GM19239 (cell line): ENCODE data around the gene FKBP9.
"Not testable (repeated sequence)": the region's sequence is repeated elsewhere in the genome, so short reads cannot be mapped to it uniquely, and the experiment has no call there.

Experiments
- DNase-seq: peaks from one replicate; pipeline ENCODE4 v3.0.0; 2011; ENCODE audit warnings: low spot score; ENCODE audit not compliant: insufficient read length
- FAIRE-seq: peaks from 2 replicates; lab custom pipeline; 2011; peaks lifted over from hg19 to GRCh38; lab: Jason Lieb, UNC

Gene FKBP9

DNA sequence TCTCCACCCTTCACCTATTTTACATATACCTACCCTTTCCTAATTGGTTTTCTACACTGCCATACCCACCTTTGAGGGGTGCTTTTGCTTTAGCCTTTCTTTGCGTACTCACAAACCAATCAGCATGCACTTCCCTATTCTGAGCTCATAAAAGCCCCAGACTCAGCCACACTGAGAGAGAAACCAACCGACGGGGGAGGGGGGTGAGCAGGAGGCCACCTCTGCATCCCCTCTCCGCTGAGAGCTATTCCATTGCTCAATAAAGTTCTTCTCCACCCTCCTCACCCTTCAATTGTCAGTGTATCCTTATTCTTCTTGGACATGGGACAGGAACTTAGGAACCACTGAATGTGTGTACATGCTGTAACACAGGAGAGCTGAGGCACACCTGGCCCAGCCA is 9.0 kb upstream of the FKBP9 start:
- no peak for FAIRE-seq
- DNase-seq, result no peak

DNA sequence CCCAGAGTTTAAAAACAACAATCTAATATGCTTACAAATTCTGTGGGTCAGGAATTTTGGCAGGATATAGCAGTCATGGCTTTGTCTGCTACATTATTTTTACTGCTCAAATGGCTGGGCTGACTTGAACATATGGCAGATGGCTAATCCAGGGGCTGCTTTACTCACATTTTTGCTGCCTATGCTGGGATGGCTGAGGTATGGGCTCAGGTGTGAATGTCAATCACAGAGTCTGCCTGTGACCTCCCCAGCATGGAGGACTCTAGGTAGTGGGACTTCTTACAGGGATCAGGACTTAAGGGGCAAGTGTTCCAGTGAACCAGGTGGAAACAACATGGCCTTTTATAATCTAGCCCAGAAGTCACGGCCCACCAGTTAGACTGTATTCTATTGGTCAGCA is 4.4 kb upstream of the FKBP9 start:
- FAIRE-seq, result no peak
- DNase-seq, result no peak

DNA sequence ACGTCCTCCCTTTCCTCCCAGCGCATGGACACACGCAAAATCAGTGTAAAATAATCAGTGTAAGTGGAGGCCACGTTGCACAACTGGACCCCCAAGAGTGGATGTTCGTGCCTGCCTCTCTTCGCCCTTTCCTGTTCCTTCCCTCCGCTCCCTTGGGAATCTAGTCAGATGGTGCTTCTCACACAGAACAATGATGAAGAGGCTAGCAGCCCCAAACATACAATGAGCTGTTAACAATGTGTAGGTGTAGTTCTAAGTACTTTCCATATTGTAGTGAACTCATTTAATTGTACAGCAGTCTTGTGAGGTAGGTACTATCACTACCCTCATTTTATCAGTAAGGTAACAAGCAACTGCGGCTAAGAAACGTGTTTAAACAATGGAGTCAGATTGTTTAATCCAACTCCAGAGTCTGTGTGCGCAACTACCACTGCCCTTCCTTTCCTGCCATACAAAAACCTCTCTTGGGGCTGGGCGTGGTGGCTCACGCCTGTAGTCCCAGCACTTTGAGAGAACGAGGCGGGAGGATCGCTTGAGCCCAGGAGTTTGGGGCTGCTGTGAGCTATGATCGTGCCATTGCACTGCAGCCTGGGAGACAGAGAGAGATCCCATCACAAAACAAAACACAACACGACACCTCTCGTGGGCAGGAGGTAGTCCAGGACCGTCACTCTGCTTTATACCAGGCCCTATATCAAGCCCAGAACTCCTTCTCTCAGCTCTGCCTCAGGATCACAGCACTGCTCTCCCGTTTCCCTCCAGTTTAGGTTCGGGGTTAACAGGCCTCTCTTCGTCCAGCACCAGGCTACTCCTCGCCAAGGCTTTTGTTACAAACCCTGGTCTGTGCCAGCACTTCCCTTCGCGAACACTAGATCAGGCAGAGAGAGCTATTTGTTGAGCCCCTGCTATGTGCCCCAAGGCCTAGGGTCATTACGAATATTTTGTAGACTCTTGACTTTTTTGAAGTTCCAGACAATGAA is 1.1 kb downstream of the FKBP9 start:
- no peak for DNase-seq
- FAIRE-seq, result no peak

DNA sequence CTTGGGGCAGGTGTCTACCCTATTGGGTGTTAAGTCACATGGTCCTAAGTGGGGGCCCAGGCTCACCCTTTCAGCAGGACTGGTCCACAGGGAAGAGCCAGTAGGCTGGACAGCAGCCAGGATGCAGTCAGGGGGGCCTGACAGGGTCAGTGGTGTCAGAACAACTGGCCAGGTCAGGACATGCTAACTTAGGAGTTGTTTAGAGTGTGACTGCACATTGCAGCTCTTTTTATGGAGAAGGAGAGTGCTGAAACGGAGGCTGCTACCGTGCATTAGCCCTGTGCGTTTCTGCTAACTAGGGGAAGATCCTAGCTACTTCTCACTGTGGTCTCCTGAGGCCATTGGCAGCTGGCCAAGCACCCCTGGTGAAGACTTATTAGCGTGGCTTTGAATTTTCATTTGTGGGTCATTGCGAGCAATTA is 6.7 kb downstream of the FKBP9 start:
- FAIRE-seq, DNase-seq: not testable (repeated sequence)

DNA sequence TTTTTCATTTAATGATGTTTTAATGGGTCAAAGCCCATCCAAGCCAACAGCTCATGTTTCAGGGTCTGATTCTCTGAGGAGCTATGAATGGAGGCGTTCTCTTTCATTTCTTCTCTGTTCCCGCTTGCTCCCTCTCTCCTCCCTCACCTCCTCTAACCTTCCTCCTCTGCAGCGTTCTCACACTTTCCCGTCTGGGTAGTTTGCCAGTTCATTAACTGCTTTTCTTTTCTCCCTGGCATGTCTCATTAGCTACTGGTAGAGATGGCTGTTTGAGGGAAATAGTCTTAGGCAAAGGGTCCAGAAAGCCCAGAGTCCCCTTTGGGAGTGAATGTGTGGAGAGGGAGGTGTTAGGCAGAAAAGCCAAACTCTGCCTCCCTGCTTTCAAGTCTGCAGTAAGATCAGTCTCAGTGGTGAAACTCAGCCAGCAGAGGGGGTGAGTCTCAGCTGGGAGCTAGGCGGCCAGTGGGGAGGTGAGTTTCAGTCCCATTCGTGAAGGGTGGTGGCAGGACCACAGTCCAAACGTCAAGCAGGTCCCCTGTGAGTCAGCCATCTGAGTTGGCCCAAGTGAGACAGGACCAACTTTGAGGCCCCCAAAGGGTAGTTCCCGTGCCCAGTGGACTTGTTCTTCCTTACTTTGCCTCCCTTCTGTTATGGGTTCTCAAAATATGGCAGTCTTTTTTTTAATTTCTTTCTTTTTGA is 7.4 kb downstream of the FKBP9 start:
- FAIRE-seq, result peak; percentile 93
- DNase-seq, result not testable (repeated sequence)

DNA sequence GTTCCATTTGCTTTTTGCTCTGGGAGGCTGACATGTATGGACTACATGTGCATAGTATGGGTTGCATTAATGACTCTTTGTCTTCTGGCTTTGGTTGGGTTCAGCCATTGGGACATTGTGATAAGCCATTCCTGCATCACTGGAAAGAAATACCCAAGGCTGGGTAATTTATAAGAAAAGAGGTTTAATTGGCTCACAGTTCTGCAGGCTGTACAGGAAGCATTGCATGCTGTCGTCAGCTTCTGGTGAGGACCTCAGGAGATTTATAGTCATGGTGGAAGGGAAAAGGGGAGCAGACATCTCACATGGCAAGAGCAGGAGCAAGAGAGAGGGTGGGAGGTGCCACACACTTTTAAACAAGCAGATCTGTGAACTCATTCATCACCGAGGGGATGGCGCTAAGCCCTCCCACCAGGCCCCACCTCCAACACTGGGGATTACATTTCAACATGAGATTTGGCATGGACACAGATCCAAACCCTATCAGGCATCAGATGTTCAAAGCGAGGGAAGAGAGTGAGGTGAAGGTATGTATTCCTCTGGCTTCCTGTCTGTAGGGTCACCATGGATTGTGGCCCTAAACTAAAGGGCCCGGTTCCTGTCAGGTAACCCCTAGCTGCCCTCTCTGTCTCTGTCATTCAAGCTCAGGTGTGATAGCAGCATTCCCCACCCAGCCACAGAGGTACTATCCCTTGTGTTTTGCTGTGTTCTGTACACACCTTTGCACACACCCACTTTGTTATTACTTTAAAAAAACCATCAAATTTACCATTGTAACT is 9.4 kb downstream of the FKBP9 start:
- not testable (repeated sequence) for FAIRE-seq, DNase-seq

DNA sequence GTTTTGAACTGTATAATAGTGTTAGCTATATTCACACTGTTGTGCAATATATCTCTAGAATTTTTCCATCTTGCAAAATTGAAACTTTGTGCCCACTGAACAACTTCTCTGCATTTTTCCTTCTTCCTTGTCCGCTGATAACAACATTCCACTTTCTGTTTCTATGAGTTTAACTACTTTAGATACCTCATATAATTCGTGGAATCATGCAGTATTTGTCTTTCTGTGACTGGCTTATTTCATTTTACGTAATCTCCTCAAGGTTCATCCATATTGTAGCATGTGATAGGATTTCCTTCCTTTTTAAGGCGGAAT is 10.0 kb downstream of the FKBP9 start:
- FAIRE-seq, DNase-seq: not testable (repeated sequence)

DNA sequence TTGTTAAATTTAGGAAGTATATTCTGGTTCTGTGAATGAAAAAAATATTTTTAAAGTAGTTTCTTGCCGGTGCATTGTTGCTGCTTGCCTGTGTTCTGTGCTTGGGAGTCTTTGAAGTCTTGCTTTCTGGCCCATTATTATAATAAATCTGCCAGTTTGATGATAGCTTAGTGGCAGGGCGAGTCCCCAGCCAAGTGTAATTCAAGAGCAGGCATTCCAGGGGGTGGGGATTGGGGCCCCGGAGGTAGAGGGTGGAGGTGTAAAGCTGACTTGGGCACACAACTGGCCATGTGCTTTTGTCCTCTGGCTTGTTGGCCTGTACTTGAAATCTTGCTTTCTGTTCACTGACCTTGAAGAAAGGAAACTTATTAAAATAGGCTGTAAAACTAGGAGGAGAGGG is 14.7 kb downstream of the FKBP9 start:
- not testable (repeated sequence) for DNase-seq, FAIRE-seq

DNA sequence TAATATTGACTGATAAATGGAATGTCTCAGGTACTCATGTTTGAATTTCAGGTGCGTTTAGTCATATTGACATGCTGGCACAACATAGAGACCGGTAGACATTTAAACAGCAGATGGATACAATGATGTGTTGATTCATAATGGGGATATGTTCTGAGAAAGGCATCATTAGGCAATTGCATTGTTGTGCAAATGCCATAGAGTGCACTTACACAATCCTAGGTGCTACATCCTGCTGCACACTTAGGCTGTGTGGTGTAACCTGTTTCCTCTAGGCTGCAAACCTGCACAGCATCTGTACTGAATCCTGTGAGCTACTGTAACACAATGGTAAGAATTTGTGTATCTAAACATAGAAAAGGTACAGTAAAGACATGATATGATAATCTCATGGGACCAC is 19.9 kb downstream of the FKBP9 start:
- not testable (repeated sequence) for FAIRE-seq, DNase-seq

DNA sequence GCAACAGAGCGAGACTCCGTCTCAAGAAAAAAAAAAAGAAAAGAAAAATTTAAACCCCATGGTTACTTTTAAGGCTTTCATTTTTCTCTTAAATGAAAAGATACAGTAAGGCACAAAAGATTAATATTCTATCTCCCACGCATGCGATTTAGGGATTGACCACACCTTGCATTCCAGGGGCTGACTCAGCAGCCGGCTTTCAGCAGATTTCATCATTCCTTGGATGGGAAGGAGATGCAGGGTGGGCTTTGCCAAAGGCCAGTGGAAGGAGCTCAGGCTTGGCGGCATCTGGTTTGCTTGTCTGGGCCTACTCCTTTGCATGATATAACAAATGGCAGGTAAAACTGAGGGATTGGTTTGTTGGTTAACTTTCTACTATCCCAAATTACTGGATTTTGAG is 22.0 kb downstream of the FKBP9 start:
- FAIRE-seq, DNase-seq: not testable (repeated sequence)

DNA sequence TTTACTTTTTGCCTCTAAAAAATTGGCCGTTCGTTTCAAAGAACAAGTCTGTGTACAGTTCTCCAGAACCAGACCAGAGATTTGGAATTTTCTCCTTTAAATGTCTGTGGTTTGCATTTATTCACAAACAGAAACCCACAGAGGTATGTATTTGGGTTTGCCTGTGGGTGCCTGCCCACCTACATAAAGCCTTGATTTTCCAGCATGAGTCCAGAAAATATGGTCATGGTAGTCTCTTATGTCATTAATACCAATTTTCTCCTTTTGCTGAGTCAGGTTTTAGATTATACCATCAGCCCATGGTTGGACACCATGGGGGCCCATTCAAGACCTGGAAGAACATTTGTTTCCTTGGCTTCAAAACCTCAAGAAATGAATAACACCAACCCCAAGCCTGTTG is 22.7 kb downstream of the FKBP9 start:
- DNase-seq, FAIRE-seq: not testable (repeated sequence)

DNA sequence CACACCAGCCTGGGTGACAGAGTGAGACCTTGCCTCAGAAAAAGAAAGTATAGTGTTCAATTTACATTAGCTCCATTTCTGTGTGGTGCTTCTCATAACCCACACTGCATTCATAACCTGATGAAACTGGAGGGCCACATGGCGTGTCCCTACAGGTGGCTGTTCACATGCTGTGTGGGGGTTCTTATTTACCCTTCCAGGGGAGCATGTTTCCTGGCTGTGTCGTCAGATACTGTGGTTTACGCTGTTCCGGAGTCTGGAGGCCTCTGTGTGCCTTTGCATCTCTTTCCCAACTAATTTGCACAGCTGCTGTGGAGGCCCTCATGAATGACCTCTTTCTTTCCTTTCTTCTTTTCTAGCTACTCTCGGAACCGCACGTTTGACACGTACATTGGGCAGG is 30.9 kb downstream of the FKBP9 start:
- FAIRE-seq, result peak; percentile 55
- DNase-seq, result not testable (repeated sequence)

DNA sequence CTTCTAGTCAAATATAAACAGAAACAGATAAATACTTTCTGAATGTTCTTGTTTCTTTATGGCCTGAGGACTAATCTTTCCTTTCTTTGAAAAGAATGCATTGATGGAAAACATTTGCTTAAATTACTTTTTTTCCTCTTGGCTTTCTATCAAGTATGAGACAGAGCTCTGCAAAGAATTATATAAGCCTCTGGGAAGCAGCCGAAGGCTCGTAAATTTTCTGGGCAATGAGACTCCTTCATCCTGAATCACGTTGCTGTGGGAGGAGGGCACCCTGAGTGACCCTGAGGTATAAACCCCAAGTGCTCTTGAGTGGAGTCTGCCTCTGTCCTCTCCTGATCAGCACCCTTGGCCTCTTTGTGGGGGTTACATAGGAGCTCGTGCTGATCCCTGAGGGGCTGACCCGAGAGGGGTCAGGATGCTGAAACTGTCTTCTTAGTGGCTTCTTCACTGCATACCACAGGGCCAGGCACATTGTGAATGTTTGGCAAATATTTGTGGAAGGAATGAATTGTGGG is 33.9 kb downstream of the FKBP9 start:
- not testable (repeated sequence) for DNase-seq, FAIRE-seq

DNA sequence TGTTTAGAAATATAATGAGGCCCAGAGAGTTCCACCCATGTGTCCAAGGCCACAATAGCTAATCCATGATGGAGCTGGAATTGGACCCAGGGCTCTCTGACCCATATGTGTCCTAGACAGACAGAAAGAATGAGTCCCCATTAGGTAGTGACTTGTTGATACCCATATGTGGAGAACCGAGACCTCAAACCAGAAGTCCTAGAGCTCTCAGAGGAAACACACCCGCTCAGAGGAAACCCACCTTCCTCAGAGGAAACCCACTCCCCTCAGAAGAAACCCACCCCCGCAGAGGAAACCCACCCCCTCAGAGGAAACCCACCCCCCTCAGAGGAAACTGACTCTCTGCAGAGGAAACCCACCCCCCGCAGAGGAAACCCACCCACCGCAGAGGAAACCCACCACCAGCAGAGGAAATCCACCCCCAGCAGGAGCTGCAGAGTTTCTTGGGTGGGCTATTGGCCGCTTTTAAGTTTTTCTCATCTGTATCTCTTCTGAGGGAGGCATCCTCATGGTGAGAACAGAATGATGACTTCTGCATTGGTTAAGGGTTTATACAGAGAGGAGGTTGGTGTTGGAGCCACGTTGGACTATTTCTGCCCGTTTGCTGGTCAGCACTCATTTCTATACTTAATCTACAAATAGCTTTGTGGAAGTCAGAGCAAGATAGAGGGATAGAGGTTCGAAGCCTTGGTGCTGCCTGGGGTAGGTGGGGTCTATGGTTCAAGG is 34.9 kb downstream of the FKBP9 start:
- FAIRE-seq, DNase-seq: not testable (repeated sequence)

DNA sequence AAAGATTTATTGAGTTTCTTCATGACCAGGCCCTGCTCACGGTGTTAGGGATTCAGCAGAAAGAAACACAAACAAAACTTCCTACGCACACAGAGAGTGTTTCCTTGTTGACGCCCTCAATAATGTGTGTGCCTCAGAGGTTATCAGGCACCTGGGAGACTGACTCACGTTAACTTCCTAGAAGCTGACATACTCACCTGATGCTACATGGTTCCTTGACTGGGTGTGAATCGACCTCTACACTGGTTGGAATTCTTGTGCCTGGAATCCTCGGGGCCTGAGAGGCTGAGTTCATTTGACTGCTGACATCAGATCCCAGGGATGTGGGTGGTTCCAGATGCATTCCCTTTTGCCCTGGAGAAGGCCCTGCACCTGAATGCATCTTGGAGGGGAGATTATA is 35.5 kb downstream of the FKBP9 start:
- not testable (repeated sequence) for DNase-seq, FAIRE-seq

DNA sequence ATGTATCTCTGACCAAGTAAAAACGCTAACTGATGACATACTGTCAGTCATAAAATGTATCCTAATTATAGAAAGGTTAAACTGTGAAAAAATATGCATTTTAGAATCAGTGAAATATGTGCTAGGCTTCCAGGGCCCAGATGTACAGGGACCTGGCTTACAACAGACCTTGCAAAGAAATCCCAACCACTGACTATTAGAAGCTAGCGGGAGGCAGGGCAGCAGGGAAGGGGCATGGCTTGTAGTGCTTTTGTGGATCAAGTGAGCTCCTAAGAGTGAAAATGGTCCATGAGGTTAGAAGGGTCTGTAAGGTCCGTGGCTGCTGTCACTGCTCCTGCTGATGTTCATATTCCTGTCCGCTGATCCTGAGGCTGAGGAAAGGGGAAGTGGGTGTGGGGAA is 40.7 kb downstream of the FKBP9 start:
- DNase-seq, FAIRE-seq: not testable (repeated sequence)

DNA sequence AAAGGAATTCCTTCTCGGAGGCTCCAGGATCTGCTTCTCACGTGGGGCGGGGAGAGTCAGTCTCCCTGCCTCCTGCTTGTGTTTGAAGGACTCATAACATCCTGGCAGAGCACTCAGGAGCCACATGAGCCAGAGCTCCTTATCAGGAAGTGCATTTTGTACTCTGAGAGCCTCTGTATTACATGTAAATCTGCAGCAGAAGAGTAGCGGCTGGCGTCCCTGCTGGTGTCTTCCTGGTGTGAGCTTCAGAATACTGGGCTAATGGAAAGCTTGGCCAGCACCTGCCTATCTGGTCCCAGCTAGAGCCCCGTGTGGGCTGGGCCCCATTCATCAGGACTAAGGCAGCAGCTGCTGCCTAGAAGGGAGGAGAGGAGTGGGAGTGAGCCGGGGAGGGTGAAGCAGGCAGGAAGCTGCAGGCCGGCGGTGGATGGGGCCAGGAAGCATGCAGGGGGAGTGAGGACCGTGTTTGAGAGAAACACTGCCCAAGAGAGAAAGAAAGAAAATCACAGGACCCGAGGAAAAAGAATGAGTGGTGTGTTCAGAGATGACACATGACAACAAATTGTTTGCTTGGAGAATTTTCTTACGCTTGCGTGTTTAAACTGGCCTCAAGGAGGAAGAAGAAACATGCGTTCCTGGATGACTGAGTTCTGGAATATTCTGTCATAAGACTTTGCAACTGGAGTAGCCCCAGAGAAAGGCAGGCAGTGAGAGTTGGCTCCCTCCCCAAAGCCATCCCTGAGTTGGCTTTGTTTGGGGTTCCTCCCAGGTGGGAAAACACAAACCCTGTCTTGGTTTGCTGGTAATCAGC is 41.3 kb downstream of the FKBP9 start:
- DNase-seq, result not testable (repeated sequence)

DNA sequence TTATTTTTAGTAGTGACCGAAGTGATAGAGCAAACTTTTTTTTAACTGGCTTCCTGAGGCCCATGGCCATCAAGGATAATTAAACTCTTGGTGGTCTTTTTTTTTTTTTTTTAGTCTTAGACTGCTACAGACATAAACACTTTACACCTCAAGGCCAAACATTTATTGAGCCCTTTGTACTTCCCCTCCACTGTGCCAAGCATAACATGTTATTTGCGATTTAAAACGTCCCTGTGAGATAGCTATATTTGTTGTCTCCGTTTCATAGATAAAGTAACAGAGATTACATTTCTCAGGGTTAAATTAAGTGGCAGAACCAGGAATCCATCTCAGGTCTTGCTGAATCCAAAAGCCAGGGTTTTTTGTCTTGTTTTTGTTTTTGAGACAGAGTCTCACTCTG is 42.1 kb downstream of the FKBP9 start:
- not testable (repeated sequence) for FAIRE-seq

More for the DNA sequence above, 41.3 kb downstream of the FKBP9 start:
- FAIRE-seq, result not testable (repeated sequence)

More for the DNA sequence above, 42.1 kb downstream of the FKBP9 start:
- DNase-seq, result not testable (repeated sequence)
